HG03439 (cell line): ENCODE data around the gene SPPL2A.
"Not testable (repeated sequence)": the region's sequence is repeated elsewhere in the genome, so short reads cannot be mapped to it uniquely, and the experiment has no call there.

Source experiments
- ATAC-seq: cut with Tn5 transposase; IDR thresholded peaks from one replicate; pipeline ENCODE4 v1.9.1; 2021; ENCODE audit warnings: mild to moderate bottlenecking, moderate library complexity; ENCODE audit not compliant: unreplicated experiment

Gene SPPL2A

GRCh38 chr15:50765195-50765967 is at the start of gene SPPL2A:
SPPL2A (minus strand) TSS chr15:50765706; CDS start chr15:50765533, 173 bp downstream.
- peak; percentile 87 for ATAC-seq

GRCh38 chr15:50814634-50815033 is 49.1 kb upstream of the SPPL2A start:
- ATAC-seq, result no peak

- ATAC-seq, result no peak
Measured at GRCh38 chr15:50813865-50814264, 48.4 kb upstream of the SPPL2A start.

- ATAC-seq, result no peak
Measured at GRCh38 chr15:50813089-50813488, 47.6 kb upstream of the SPPL2A start.

- not testable (repeated sequence) for ATAC-seq
Measured at GRCh38 chr15:50812181-50812506, 46.6 kb upstream of the SPPL2A start.

- ATAC-seq, result not testable (repeated sequence)
Measured at GRCh38 chr15:50811461-50812180, 46.1 kb upstream of the SPPL2A start.

- no peak for ATAC-seq
Measured at GRCh38 chr15:50810128-50810527, 44.6 kb upstream of the SPPL2A start.

GRCh38 chr15:50808728-50809127 is 43.2 kb upstream of the SPPL2A start:
- ATAC-seq, result no peak

GRCh38 chr15:50803479-50804180 is 38.1 kb upstream of the SPPL2A start:
- no peak for ATAC-seq

- ATAC-seq, result no peak
Measured at GRCh38 chr15:50800715-50801114, 35.2 kb upstream of the SPPL2A start.

GRCh38 chr15:50798684-50799083 is 33.2 kb upstream of the SPPL2A start:
- no peak for ATAC-seq

- ATAC-seq, result no peak
Measured at GRCh38 chr15:50797926-50798325, 32.4 kb upstream of the SPPL2A start.

GRCh38 chr15:50791486-50791885 is 26.0 kb upstream of the SPPL2A start:
- no peak for ATAC-seq

- ATAC-seq, result no peak
Measured at GRCh38 chr15:50790778-50791453, 25.4 kb upstream of the SPPL2A start.

- no peak for ATAC-seq
Measured at GRCh38 chr15:50786871-50787270, 21.4 kb upstream of the SPPL2A start.

- no peak for ATAC-seq
Measured at GRCh38 chr15:50786438-50786837, 20.9 kb upstream of the SPPL2A start.

GRCh38 chr15:50783895-50784294 is 18.4 kb upstream of the SPPL2A start:
- no peak for ATAC-seq

- no peak for ATAC-seq
Measured at GRCh38 chr15:50783411-50783810, 17.9 kb upstream of the SPPL2A start.

GRCh38 chr15:50778086-50778485 is 12.6 kb upstream of the SPPL2A start:
- no peak for ATAC-seq

- no peak for ATAC-seq
Measured at GRCh38 chr15:50777042-50777441, 11.5 kb upstream of the SPPL2A start.

GRCh38 chr15:50774450-50774849 is 8.9 kb upstream of the SPPL2A start:
- ATAC-seq, result no peak
